NCI-H510A (cell line): ENCODE measurements around the gene ADGRA1.
"Not testable (repeated sequence)": the region's sequence is repeated elsewhere in the genome, so short reads cannot be mapped to it uniquely, and the experiment has no call there.

Source experiments
- DNase-seq: peaks from one replicate; lab custom pipeline; 2025; lab: John Stamatoyannopoulos, UW

Gene ADGRA1, protein sequence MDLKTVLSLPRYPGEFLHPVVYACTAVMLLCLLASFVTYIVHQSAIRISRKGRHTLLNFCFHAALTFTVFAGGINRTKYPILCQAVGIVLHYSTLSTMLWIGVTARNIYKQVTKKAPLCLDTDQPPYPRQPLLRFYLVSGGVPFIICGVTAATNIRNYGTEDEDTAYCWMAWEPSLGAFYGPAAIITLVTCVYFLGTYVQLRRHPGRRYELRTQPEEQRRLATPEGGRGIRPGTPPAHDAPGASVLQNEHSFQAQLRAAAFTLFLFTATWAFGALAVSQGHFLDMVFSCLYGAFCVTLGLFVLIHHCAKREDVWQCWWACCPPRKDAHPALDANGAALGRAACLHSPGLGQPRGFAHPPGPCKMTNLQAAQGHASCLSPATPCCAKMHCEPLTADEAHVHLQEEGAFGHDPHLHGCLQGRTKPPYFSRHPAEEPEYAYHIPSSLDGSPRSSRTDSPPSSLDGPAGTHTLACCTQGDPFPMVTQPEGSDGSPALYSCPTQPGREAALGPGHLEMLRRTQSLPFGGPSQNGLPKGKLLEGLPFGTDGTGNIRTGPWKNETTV

DNA sequence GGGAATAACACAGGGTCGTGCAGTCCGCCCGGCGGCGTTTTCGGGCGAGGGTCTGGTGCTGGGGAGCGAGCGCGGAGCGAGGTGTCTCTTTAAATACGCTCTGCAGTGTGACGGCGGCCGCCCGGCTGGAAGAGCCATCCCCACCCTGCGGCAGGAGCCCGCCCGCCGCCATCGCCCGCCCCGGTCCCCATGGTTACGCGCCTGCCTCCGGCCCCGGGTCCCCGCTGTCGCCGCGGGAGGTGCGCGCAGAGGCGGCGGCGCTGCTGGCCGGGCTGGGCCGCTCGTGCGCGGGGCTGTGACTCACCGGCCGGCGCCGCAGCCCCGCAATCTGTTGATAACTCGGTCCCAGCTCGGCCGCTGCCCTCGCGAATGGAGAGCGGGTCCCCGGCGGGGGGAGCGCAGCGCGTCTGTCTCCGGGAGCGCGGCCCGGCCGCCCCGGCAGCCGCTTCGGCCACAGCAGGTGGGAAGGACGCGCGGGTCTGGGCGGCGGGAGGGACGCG, at the start of gene ADGRA1:
ADGRA1 (plus strand) TSS at position 246 of the 500 bp plus-strand sequence. CDS start 986 bp downstream, outside the sequence.
- DNase-seq = no peak

DNA sequence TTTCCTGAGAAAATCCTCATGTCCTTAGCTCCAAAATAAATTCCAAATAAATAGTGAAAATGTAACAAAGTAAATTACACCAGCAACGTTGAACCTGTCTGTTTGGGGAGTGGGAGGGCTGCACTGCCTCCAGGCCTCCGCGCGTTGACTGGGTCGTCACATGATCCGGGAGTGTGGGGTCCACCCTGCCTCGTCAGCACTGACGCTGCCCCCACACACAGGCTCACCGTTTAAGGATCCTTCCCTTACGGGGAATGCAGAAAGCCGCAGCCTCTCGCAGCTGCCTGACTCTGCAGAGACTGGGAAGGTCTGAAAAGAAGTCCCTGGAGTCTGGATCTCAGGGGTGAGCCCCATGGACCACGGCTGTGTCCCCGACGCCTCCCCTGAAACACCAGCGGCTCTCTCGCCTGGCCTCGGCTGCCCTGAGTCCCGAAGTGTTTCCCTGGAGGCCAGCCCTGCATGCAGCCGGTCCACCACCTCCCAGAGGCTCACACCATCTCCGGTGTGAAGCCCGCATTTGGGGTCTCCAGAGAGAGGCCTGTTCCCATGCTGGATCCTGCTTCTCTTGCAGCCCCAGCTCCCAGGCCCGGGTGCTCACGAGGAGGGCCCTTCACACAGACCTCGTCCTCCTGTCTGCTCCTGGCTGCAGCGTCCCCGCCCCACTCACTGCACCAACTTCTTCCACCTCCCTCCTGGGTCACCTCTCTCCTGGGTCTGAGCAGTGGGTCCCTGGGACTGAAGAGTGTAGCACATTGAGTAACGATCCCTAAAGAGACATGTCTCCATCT, 49.5 kb upstream of the ADGRA1 start:
- no peak for DNase-seq

DNA sequence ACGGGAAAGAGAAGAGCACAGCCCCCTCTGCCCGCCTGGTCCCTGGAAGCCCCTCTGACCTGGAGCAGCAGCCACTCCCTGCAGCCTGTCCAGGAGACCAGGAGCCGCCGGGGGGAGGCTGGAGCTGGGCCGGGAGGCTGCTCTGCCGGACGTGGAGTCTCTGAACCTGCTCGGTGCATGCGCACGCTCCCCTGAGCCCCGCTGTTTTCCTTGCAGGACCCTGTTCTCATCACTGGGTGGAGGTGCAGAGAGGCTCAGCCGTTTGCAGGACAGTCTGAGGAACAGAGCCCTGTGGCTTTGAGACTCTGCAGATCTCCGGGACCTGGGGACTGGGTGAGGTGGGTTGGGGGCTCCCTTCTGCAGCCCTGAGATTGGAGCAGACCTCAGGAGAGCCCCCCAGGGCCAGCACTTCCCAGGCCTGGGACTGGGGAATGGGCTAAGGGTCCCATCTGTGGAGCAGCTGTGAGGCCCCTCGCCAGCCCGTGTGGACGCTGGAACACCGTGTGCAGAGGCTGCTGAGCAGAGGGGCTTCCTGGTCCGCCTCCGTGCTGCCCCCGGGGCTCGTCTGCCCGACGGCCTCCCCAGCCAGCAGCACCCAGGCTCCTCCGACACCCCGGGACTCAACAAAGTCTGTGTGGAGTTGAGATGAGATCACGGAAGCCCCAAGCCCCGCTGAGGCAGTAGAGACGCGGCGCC, 48.5 kb upstream of the ADGRA1 start:
- no peak for DNase-seq

DNA sequence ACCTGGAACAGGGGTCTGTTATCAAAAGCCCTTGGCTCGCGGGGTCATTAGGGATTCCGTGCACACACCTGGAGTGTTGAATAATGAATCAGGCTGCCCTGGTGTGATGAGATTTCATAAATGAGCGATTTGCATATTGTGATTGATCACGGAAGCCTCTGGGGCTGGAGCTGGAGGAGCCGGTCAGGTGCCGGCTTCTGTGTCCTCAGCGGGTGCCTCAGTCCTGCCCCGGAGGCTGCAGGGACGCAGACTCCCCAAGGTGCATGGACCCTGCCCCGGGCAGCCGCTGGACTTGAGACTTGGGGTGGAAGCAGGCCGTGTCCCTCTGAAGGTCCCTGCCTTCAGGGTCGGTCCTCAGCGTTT, 47.9 kb upstream of the ADGRA1 start:
- no peak for DNase-seq

DNA sequence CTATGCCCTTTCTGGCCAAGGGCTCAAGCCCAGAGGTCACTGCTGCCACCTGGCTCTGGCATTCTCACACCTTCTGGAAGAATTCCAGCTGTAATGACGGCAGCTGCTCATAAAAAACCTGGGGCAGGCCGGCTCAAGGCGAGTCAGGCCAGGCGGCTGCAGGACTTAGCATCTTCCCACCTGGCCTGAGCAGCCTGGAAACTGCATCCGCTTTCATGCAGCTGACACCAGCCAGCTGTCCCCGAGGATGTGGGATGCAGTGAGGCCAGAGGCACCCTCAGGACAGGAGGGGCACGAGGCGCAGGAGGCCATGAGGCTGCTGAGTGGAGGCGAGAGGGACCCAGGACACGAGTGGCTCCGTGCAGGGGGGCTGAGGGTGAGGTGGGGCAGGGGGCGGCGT, 47.5 kb upstream of the ADGRA1 start:
- no peak for DNase-seq

DNA sequence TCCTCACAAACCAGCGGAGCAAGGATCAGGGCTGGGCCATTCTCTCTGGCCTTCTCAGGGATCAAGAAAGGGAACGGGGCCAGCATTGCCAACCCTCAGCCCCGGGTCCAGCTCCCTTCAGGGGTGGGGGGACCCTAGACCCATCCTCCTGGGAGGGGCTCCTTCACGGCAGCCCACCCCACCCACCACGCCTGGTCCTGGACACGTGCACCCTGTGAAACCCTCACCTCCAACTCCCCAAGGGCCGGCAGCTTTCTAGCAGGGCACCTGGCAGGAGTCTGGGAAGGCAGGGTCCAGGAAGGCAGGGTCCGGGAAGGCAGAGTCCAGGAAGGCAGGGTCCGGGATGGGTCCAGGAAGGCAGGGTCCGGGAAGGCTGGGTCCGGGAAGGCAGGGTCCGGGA, 46.6 kb upstream of the ADGRA1 start:
- DNase-seq = no peak

DNA sequence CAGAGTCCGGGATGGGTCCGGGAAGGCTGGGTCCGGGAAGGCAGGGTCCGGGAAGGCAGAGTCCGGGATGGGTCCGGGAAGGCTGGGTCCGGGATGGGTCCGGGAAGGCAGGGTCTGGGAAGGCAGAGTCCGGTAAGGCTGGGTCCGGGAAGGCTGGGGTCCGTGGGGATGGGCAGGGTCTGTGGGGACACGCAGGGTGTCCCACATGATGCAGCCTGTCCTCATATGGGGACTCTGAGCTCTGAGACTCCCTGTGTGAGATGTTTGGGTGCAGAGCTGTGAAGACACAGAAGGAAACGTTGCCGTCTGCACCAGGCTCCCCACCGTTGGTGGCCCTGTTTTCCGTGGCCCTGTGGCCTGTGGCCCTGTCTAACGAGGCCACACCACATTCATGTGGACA, 45.7 kb upstream of the ADGRA1 start:
- DNase-seq = no peak

DNA sequence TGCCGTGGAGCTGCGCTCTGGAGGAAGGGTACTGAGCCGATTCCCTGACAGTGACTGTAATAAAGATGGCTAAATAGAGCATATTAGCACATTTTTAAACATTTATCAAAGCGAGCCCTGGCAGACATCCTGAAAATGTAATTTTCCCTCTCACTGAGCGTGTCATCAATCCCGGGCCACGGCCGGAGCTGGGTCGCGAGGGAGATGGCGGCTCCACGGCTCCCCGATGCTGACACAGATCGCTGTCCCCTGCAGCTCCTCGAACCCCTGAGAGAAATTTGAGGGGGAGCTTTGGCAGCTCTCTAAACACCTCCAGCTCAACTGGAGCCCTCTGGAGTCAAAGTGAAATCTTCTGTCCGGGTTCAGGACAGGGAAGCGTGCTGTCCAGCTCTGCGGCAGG, 44.9 kb upstream of the ADGRA1 start:
- no peak for DNase-seq

DNA sequence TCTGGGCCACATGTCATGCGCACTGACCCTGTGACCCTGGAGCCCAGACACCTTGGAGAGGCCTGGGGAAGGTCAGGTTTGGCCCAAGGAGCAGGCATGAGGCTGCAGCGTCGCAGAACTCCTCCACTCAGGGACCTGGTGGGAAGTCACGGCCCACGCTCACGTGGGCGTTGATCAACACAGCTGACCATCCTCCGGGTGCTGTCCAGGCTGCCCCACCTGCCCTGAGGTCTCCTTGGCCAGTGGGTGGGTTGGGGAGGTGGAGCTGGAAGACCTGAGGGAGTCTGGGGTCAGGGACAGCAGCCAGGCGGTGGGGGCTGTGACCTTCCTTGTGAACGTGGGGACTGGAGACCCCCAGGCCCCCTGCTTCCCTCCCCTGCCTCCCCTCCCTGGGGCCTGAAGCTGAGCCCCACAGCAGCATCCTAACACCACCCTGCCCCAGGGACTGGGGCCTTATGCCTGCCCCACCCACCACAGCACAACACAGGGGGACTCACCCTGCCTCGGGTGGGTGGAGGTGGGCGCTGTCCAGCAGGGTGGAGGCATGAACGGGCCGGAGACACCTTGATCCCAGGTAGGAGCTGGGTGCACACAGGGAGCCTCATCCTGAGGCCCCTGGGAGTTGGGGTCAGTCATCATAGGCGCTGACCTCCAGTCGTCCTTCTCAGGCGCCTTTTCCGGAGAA, 44.0 kb upstream of the ADGRA1 start:
- no peak for DNase-seq

DNA sequence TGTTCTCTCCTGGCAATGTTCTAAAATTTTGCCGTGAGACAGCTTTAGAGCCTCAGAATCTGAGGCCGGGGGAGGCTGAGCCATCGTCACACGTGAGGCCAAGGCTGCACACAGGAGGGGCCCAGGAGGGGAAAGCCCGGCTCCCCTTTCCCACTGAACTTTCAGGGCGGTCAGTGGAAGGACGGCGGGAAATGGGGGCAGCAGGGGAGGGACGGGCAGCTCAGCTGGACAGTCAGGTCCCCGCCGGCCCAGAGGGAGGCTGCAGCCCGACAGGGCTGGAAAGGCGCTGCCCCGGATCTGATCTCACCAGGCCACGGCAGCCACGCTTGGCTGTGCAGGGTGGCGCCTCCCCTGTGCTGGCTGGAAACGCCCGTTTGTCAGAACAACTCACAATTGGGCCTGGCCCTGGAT, 43.3 kb upstream of the ADGRA1 start:
- no peak for DNase-seq

DNA sequence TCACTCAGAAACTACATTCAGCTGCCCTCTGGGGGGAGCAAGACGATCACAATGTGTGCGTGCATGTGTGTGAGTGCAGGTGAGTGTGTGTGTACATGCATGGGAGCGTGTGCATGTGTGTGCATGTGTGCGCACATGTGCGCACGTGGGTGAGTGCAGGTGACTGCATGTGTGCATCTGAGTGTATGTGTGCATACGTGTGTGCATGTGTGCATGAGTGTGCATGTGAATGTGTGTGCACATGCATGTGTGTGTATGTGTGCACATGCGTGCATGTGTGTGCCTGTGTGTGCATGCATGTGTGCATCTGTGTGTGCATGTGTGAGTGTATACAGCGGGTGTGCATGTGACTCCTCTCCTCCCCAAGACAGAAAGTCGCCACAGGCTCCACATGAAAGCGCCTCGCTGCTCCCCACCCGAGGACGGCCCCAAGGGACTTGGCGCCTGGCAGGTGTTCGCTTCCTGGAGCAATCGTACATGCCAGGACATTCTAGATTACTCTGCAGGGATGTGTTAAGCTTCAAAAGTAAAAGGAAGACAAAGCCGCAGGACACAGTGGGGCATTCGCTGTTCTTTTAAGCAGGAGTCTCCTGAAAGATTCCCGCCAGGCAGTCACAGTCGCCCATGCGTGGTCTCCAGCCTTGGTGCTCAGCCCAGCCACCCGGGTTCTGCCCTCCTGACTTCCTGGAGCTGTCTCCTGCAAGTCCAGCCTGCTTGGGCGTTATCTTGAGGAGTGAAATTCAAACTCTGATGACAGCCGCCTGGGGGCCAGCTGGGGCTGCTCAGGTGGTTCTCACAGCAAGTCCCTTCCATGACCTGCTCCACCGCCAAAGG, 42.0 kb upstream of the ADGRA1 start:
- DNase-seq = no peak

DNA sequence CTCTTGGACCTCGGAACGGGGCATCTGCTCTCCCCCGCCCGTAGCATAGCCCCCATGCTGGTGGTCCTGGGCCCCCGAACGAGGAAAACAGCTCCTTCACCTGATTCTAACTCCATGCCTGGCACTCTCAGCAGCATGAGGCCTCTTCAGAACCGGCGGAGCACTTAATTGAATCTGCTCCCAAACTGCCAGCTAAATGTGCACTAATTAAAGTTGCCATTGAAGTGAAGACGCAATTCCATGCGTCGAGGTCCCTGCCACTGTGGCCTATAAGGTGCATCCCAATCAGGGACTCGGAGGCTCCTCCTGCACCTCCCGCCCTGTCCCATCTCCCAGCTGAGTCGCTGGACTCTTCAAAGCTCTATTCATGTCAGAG, 41.3 kb upstream of the ADGRA1 start:
- no peak for DNase-seq

DNA sequence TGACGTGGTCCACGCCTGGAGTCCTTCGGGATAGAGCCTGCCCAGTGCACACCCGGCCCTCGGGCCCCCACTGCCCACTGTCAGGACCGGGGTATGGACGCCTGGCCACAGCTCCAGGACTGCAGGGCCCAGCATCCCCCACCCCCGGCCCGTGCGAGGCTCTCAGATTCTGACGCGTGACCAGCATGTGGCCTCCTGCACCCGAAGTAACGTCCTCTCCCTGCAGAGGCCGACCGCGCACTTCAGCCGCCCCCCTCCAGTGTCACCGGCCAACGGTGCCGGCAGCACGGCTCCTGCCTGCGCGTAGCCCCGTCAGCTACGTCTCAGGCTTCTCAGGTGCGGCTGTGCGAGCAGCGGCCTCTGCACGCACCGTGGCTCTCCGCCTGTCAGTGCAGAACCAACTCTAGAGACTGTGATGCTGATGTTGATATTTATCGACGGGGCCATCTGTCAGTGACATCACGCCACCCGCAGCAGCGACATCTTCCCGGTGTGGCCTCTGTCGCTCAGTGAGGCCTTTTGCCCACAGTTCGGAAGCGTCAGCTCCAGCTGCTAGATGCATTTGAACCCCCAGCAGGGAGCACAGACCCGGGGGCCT, 40.1 kb upstream of the ADGRA1 start:
- DNase-seq = no peak

DNA sequence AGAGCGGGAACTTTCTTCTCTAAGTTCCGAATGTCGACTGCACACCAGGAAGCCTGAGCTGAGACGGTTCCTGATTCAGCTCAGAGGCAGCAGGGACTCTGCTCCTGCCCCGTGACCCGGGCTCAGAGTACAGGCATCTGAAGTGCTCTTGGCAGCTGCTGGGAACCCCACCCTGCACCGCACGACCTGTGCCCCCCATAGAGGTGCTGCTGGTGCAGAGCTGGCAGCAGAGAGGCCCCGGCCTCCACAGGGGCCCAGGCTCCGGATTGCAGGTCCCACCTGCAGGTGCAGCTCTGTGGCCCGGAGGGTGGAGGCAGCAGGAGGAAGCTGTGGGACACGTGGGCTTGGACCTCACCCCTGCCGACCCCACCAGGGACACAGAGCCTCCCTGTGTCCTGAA, 39.5 kb upstream of the ADGRA1 start:
- no peak for DNase-seq

DNA sequence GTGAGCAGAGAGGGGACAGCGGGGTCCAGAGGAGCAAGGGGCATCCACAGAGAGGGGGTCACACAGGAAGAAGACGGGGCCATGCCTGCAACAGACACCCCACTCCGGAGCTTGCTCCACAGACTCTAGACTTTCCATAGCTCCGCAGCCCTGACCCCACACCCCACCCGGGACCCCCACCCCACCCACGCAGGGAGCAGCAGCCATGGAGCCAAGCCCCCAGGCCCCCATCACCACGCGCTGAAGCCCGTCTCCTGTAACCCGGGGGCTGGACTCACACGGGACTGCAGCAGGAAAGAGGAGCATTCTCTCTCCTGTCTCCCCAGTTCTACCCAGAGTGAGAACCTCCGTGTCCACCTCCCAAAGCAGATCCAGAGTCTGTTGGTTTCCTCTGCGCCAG, 38.8 kb upstream of the ADGRA1 start:
- DNase-seq = no peak

DNA sequence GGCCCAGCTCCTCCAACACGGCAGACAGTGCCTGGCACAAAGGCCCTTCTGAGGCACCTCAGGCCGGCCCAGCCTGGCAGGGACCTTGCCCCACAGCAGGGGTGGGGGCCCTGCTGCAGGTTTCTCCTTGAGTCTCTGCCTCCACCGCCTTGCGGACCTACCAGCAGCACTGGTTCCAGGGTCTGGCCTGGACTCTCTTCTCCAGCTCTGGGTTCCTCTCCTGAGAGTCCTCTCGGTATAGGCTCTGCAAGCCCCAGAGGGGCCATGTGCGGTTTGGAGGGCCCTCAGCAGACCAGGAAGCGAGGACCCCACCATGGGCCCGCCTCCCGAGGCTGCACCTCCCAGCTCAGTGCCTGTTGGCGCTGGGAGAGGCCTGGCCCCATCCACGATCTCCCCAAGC, 38.1 kb upstream of the ADGRA1 start:
- no peak for DNase-seq

DNA sequence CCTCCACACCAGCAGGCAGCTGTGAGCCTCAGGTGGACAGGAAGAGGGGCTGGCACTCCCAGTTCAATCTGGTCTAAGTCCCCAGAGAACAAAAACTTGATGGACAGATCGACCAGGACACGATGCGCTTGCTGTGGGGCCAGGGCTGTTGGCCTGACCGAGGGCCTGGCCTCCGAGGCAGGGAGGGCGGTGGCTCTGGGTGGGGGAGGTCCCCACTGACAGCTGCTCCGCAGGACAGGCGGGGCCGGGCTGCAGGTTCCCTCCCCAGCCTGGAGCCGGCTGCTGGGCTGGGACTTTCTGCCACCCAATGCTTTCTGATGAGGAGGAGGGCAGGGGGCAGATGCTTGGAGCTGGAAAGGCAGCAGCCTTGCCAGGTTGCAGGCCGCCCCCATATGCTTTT, 37.4 kb upstream of the ADGRA1 start:
- DNase-seq = no peak

DNA sequence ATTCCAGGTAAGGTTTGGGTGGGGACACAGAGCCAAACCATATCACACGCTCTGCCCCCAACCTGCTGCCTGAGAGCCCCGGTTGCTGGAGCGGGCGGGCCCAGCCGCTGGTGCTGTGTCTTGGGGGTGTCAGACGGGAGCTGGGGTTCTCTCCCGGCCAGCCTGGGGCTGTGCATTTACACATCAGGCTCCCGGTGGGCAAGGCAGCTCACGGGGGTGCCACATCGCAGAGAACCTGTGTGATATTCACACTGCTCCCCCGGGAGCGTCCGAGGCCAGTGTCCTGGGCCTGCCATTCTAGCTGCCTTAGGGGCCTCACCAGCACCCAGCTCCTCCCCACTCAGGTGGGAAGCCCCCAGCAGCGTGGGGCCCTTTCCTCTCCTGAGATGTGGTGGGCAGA, 35.6 kb upstream of the ADGRA1 start:
- DNase-seq = no peak

DNA sequence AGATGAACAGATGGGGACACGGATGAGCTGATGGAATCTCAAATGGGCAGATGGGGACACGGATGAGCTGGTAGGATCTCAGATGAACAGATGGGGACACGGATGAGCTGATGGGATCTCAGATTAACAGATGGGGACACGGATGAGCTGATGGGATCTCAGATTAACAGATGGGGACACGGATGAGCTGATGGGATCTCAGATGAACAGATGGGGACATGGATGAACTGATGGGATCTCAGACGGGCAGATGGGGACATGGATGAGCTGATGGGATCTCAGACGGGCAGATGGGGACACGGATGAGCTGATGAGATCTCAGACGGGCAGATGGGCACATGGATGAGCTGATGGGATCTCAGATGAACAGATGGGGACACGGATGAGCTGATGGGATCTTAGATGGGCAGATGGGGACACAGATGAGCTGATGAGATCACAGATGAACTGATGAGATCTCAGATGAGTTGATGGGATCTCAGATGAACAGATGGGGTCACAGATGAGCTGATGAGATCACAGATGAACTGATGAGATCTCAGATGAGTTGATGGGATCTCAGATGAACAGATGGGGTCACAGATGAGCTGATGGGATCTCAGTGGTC, 34.1 kb upstream of the ADGRA1 start:
- DNase-seq = not testable (repeated sequence)

DNA sequence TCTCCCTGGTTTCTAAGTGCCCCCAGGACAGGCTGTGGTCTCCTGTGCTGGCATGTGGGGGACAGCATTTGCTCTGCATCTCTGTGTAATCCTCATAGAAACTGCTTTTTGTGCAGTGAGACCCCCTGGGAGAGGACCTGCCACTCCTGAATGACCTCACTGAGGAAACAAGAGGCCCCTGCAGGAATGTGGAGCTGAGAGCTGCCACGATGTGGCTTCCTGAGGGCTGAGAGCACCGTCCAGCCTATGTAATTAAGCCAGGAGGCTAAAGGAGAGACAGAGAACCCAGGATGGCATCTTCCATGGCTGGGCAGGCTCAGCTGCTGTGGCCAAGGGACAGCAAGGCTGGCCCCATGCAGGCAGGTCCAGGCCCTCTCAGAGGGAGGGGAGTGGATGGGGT, 32.3 kb upstream of the ADGRA1 start:
- DNase-seq = no peak
